Natural killer cell (primary cell): ENCODE data around the gene ASPSCR1. TPM values are rescaled to one million over a fixed set of nuclear protein-coding genes. Genes with fewer than 3 reads are reported as not detected.

Experiments
- ATAC-seq, 3 donors: fragments of 150-1000 bp in 2 of 3; fragments of 200-7000 bp in 1 of 3; cut with Tn5 transposase; 1 replicate in 1 of 3; 2 replicates in 2 of 3; pipeline ENCODE4 v1.10.0; 2021; ENCODE audit warnings: mild to moderate bottlenecking in 2 of 3, moderate library complexity in 2 of 3
- DNase-seq, 2 donors: peaks; one replicate each; pipeline versions ENCODE4 v3.0.0 to v3.0.0-alpha.2; 2013 to 2021; ENCODE audit warnings: mixed read lengths in 1 of 2
- H3K27ac ChIP-seq: one replicate; pipeline ENCODE4 v1.5.1; 2013; ENCODE audit warnings: mild to moderate bottlenecking, low read length
- H3K27me3 ChIP-seq: one replicate; pipeline ENCODE4 v1.6.1; 2013; ENCODE audit warnings: low read length; ENCODE audit not compliant: control insufficient read depth, insufficient read depth
- H3K36me3 ChIP-seq: one replicate; pipeline ENCODE4 v1.6.1; 2013; ENCODE audit warnings: low read length; ENCODE audit not compliant: control insufficient read depth, insufficient read depth
- H3K4me1 ChIP-seq: one replicate; pipeline ENCODE4 v1.6.1; 2013; ENCODE audit warnings: low read length; ENCODE audit not compliant: control insufficient read depth, insufficient read depth
- H3K4me3 ChIP-seq: one replicate; pipeline ENCODE4 v1.5.1; 2013; ENCODE audit warnings: low read length
- H3K9me3 ChIP-seq: one replicate; pipeline ENCODE4 v1.6.1; 2013; ENCODE audit warnings: low read length; ENCODE audit not compliant: control insufficient read depth, insufficient read depth
- H3K27ac Mint-ChIP-seq, 2 donors: one replicate each; pipeline ENCODE4 v1.8.0; 2022; ENCODE audit warnings: mild to moderate bottlenecking in 2 of 2, mixed read lengths in 2 of 2, moderate library complexity in 1 of 2
- H3K27me3 Mint-ChIP-seq, 2 donors: one replicate each; pipeline ENCODE4 v1.8.0; 2022; ENCODE audit warnings: low read depth in 2 of 2, mixed read lengths in 2 of 2
- H3K36me3 Mint-ChIP-seq: one replicate; pipeline ENCODE4 v1.8.0; 2022; ENCODE audit warnings: mixed read lengths
- H3K4me1 Mint-ChIP-seq, 2 donors: one replicate each; pipeline ENCODE4 v1.8.0; 2022; ENCODE audit warnings: mixed read lengths in 2 of 2
- H3K4me3 Mint-ChIP-seq: one replicate; pipeline ENCODE4 v1.8.0; 2022; ENCODE audit warnings: mild to moderate bottlenecking, moderate library complexity, mixed read lengths
- H3K9me3 Mint-ChIP-seq, 2 donors: one replicate each; pipeline ENCODE4 v1.8.0; 2022; ENCODE audit warnings: mixed read lengths in 2 of 2
- WGBS: methylation state at CpG from one replicate; pipeline ENCODE4 v1.1.7; 2013; ENCODE audit warnings: missing lambda C conversion rate; ENCODE audit not compliant: insufficient coverage; 5-methylcytosine and 5-hydroxymethylcytosine counted together
- intact Hi-C: fragments of 100-400 bp; cut with micrococcal nuclease; formaldehyde crosslinking; loops from one replicate; pipeline ENCODE4 v1.14.2; 2022
- total RNA-seq, 4 donors: library from RNA; stranded (reverse); fragments of 120-200 nt in 1 of 4; gene quantifications; one replicate each; pipeline versions ENCODE4 v1.2.3 to v1.2.4, GENCODE V29; 2013 to 2022
- TF ChIP-seq, protein P1 (sequence below): fragments of 200-600 bp; IDR thresholded peaks from one replicate; pipeline ENCODE4 v1.8.0; 2022; ENCODE audit warnings: antibody characterized with exemption

ASPSCR1 gene
- total RNA-seq, 3 donors from 2014 or later (not counting 1 experiment from before 2014, with no cell fraction given) = 29.7 to 43.5 (median 40.8) TPM

DNA sequence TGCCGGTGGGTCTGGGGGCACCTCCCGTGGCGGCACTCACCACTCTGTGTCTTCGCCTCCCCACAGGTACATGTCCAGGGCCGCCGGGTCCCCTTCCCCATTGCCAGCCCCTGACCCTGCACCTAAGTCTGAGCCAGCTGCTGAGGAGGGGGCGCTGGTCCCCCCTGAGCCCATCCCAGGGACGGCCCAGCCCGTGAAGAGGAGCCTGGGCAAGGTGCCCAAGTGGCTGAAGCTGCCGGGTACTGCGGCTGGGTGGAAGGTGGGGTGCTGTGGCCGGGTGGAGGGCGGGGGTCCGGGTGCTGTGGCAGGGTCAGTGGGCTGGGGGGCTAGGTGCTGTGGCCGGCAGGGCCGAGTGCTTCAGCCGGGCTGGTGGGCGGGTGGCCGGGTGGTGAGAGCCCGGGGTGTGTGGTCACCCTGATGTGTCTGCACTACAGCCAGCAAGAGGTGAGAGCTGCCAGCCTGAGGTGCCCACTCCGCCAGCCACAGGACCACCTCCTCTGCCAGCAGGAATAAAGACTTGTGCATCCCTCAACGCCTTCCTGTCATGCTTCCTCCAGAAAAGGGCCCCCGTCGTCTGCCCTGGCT is 39.5 kb downstream of the ASPSCR1 start:
- H3K27me3 ChIP-seq = no peaks in the 10 kb centered on the region
- no peak overlapping the region for H3K4me3 ChIP-seq
- intact Hi-C loops = no loop called here
- H3K9me3 Mint-ChIP-seq = no peaks in the 10 kb centered on the region
- H3K36me3 Mint-ChIP-seq = no peaks in the 10 kb centered on the region
- peaks cover 11% of the 10 kb centered on the region for H3K4me1 ChIP-seq
- WGBS = 95% methylated on average over 24 of the region's 24 CpGs
- H3K36me3 ChIP-seq = no peaks in the 10 kb centered on the region
- ATAC-seq (no peak), DNase-seq (no peak)
- no peaks in the 10 kb centered on the region for H3K27me3 Mint-ChIP-seq
- no peaks in the 10 kb centered on the region for H3K9me3 ChIP-seq
- H3K27ac Mint-ChIP-seq = no peak overlapping the region
- H3K27ac ChIP-seq = no peak overlapping the region
- H3K4me3 Mint-ChIP-seq = no peak overlapping the region
- TF ChIP-seq, protein P1, sequence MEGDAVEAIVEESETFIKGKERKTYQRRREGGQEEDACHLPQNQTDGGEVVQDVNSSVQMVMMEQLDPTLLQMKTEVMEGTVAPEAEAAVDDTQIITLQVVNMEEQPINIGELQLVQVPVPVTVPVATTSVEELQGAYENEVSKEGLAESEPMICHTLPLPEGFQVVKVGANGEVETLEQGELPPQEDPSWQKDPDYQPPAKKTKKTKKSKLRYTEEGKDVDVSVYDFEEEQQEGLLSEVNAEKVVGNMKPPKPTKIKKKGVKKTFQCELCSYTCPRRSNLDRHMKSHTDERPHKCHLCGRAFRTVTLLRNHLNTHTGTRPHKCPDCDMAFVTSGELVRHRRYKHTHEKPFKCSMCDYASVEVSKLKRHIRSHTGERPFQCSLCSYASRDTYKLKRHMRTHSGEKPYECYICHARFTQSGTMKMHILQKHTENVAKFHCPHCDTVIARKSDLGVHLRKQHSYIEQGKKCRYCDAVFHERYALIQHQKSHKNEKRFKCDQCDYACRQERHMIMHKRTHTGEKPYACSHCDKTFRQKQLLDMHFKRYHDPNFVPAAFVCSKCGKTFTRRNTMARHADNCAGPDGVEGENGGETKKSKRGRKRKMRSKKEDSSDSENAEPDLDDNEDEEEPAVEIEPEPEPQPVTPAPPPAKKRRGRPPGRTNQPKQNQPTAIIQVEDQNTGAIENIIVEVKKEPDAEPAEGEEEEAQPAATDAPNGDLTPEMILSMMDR = no peak
- peaks cover 0 to 16% of the 10 kb centered on the region in 2 donors for H3K4me1 Mint-ChIP-seq

DNA sequence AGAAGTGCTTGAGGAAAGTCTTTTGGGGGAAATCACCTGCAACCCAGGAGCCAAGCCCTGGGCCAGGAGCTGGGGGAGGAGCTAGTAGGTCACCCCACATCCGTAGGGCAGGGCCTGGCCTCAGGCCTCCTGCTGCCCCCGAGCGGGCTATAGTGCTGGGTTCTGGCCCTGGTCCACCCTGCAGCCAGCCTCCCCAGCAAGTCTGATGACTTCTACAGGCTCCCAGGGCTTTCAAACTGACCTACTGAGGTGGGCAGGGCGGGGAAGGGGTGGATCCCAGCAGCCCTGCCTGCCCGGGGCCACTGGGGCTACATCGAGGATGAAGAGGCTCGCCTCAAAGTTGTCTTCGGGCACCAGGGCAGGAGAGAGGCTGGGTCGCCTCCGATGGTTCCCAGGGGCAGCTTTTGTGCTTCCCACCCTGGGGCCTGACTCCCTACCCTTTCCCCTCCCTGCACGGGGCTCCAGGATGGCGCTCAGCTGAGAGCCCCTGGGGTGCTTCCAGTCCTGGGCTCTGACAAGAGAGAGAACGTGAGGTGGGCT is 40.3 kb downstream of the ASPSCR1 start:
- no peak overlapping the region for H3K4me3 Mint-ChIP-seq
- no peak overlapping the region for H3K27ac ChIP-seq
- H3K36me3 Mint-ChIP-seq = no peaks in the 10 kb centered on the region
- no peaks in the 10 kb centered on the region for H3K9me3 ChIP-seq
- H3K36me3 ChIP-seq = no peaks in the 10 kb centered on the region
- H3K4me1 Mint-ChIP-seq = peaks cover 0 to 19% of the 10 kb centered on the region in 2 donors
- H3K4me1 ChIP-seq = peaks cover 15% of the 10 kb centered on the region
- 85% methylated on average over 12 of the region's 13 CpGs for WGBS
- intact Hi-C loops = no loop called here
- H3K9me3 Mint-ChIP-seq = no peaks in the 10 kb centered on the region
- no peak overlapping the region for H3K4me3 ChIP-seq
- TF ChIP-seq, protein P1 = no peak
- no peak for DNase-seq
- H3K27me3 ChIP-seq = no peaks in the 10 kb centered on the region
- no peak overlapping the region for H3K27ac Mint-ChIP-seq
- H3K27me3 Mint-ChIP-seq = no peaks in the 10 kb centered on the region
- ATAC-seq = no peak

DNA sequence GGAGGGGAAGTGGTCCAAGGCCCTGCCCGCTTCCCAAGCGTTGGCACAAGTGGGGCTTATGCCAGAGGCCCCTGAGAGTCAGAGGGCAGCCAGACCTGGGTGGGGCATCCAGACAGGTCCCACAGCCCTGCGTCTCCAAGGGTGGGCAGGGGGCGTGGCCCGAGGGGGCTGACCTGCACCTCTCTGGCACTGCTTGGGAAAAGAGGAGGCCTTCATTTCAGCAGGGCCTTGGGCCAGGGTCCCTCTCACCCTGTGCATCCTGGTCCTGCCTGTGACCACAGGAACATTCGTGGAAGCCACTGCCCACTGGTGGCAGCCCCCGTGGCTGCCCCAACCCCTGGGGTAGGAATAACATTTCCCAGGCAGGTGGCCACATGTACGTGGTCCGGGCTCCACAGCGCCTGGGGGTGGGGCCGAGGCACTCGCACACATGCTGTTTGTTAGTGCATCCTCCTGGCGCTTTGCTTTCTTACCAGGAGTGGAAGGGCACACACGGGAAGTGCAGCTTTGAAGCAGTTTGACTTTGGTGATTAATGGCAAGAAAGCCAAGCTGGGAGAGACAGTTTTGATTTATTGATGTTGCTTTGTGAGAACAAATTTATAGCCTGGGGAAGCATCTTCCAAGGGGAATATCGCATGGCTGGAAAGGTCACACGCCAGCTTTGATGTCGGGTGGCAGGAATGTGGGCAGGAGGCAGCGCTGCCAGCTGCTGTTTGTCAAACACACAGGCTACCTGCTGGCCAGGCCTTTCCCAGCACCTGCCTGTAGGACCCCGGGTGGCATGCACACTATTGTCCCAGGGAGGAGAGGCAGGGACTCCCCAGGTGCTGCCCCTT is 40.9 kb downstream of the ASPSCR1 start:
- Histone ChIP-seq H3K4me1 (peaks cover 15% of the 10 kb centered on the region), H3K36me3 (no peaks in the 10 kb centered on the region), H3K4me3 (no peak overlapping the region), H3K27me3 (no peaks in the 10 kb centered on the region), H3K27ac (no peak overlapping the region), H3K9me3 (no peaks in the 10 kb centered on the region)
- H3K9me3 Mint-ChIP-seq = no peaks in the 10 kb centered on the region
- H3K4me3 Mint-ChIP-seq = no peak overlapping the region
- TF ChIP-seq, protein P1 = no peak
- no peak for ATAC-seq
- no peak overlapping the region for H3K27ac Mint-ChIP-seq
- no peaks in the 10 kb centered on the region for H3K27me3 Mint-ChIP-seq
- 92% methylated on average over 19 of the region's 19 CpGs for WGBS
- H3K4me1 Mint-ChIP-seq = peaks cover 0 to 24% of the 10 kb centered on the region in 2 donors
- no peaks in the 10 kb centered on the region for H3K36me3 Mint-ChIP-seq
- intact Hi-C loops = no loop called here
- no peak for DNase-seq
